DOHH2 (cell line): ENCODE data around the gene HOXB6.

Source experiments
- H3F3A ChIP-seq: fragments of 200-600 bp; sonication (generic), shearing (Covaris generic); 2 replicates; pipeline ENCODE4 v1.6.0; 2016; ENCODE audit warnings: antibody characterized with exemption, mild to moderate bottlenecking; ENCODE audit not compliant: control insufficient read depth, insufficient read depth
- H3K27ac ChIP-seq: fragments of 200-600 bp; sonication (generic); 2 replicates; pipeline ENCODE4 v1.5.1; 2014; ENCODE audit warnings: low read depth, mild to moderate bottlenecking, low read length, moderate library complexity
- H3K27me3 ChIP-seq: fragments of 200-600 bp; sonication (generic); 2 replicates; pipeline ENCODE4 v1.6.1; 2014; ENCODE audit warnings: mild to moderate bottlenecking, low read length, mixed read lengths; ENCODE audit not compliant: control insufficient read depth
- H3K36me3 ChIP-seq: fragments of 200-600 bp; sonication (generic); 2 replicates; pipeline ENCODE4 v1.6.1; 2014; ENCODE audit warnings: mild to moderate bottlenecking, low read length, moderate library complexity, mixed read lengths; ENCODE audit not compliant: control insufficient read depth
- H3K4me1 ChIP-seq: fragments of 200-600 bp; sonication (generic); 2 replicates; pipeline ENCODE4 v1.6.1; 2014; ENCODE audit warnings: mild to moderate bottlenecking, low read length, mixed read lengths; ENCODE audit not compliant: control insufficient read depth
- H3K4me2 ChIP-seq: fragments of 200-600 bp; sonication (generic); 2 replicates; pipeline ENCODE4 v1.6.0; 2014; ENCODE audit warnings: mild to moderate bottlenecking, low read length, moderate library complexity
- H3K4me3 ChIP-seq: fragments of 200-600 bp; sonication (generic); 2 replicates; pipeline ENCODE4 v1.5.1; 2014; ENCODE audit warnings: mild to moderate bottlenecking, low read length, mixed read lengths
- H3K79me2 ChIP-seq: fragments of 200-600 bp; sonication (generic); 2 replicates; pipeline ENCODE4 v1.6.1; 2014; ENCODE audit warnings: mild to moderate bottlenecking, low read length, mixed read lengths; ENCODE audit not compliant: control insufficient read depth
- H3K9me2 ChIP-seq: fragments of 200-600 bp; sonication (generic); replicated peaks from 2 replicates; pipeline ENCODE4 v1.6.1; 2014; ENCODE audit warnings: mild to moderate bottlenecking, low read length, mixed read lengths; ENCODE audit not compliant: control insufficient read depth
- H3K9me3 ChIP-seq: fragments of 200-600 bp; sonication (generic); 2 replicates; pipeline ENCODE4 v1.6.1; 2014; ENCODE audit warnings: antibody characterized with exemption, low read length, mixed read lengths; ENCODE audit not compliant: control insufficient read depth, insufficient read depth
- H4K20me1 ChIP-seq: fragments of 200-600 bp; sonication (generic); 2 replicates; pipeline ENCODE4 v1.6.0; 2014; ENCODE audit warnings: low read depth, mild to moderate bottlenecking, antibody characterized with exemption, low read length, moderate library complexity; ENCODE audit not compliant: control insufficient read depth, insufficient read depth
- CTCF ChIP-seq: fragments of 200-600 bp; sonication (generic); IDR thresholded peaks from one replicate; pipeline ENCODE4 v1.5.1; 2014; ENCODE audit warnings: antibody characterized with exemption, mild to moderate bottlenecking, low read depth, low read length; ENCODE audit not compliant: poor library complexity, severe bottlenecking
- EZH2phosphoT487 ChIP-seq: fragments of 200-600 bp; sonication (generic); IDR thresholded peaks from 2 replicates; pipeline ENCODE4 v1.6.1; 2017; ENCODE audit warnings: borderline replicate concordance, mild to moderate bottlenecking, antibody characterized with exemption, low read length, moderate library complexity, mixed read lengths

HOXB6 gene

GRCh38 chr17:48595278-48595999, 9.3 kb downstream of the HOXB6 start:
- Histone ChIP-seq H3K79me2 (no peaks in the 10 kb centered on the region), H3K36me3 (no peaks in the 10 kb centered on the region), H3K27ac (no peak overlapping the region), H3F3A (no peaks in the 10 kb centered on the region), H3K4me2 (no peak overlapping the region), H4K20me1 (peaks cover 3% of the 10 kb centered on the region; the same call in 1 of the 2 replicates), H3K9me3 (no peaks in the 10 kb centered on the region), H3K9me2 (no peaks in the 10 kb centered on the region), H3K4me3 (no peak overlapping the region), H3K4me1 (peaks cover 4% of the 10 kb centered on the region; the same call in 1 of the 2 replicates), H3K27me3 (peaks cover 73% of the 10 kb centered on the region)
- TF ChIP-seq EZH2phosphoT487 (no peak), CTCF (no peak)

GRCh38 chr17:48594538-48595277, 10.1 kb downstream of the HOXB6 start:
- no peaks in the 10 kb centered on the region for H3K9me3 ChIP-seq
- H3K79me2 ChIP-seq: no peaks in the 10 kb centered on the region
- peaks cover 4% of the 10 kb centered on the region; the same call in 1 of the 2 replicates for H3K4me1 ChIP-seq
- H3K36me3 ChIP-seq: no peaks in the 10 kb centered on the region
- H3F3A ChIP-seq: no peaks in the 10 kb centered on the region
- H3K4me2 ChIP-seq: no peak overlapping the region
- no peaks in the 10 kb centered on the region for H3K9me2 ChIP-seq
- peaks cover 73% of the 10 kb centered on the region for H3K27me3 ChIP-seq
- no peak for TF ChIP-seq EZH2phosphoT487
- no peak for TF ChIP-seq CTCF
- H4K20me1 ChIP-seq: peaks cover 3% of the 10 kb centered on the region; the same call in 1 of the 2 replicates
- no peak overlapping the region for H3K4me3 ChIP-seq
- H3K27ac ChIP-seq: no peak overlapping the region

- Histone ChIP-seq H3K9me2 (no peaks in the 10 kb centered on the region), H3K9me3 (no peaks in the 10 kb centered on the region), H3K27ac (no peak overlapping the region), H4K20me1 (peaks cover 3% of the 10 kb centered on the region; the same call in 1 of the 2 replicates), H3K4me3 (no peak overlapping the region), H3K4me1 (peaks cover 4% of the 10 kb centered on the region; the same call in 1 of the 2 replicates), H3F3A (no peaks in the 10 kb centered on the region), H3K27me3 (peaks cover 73% of the 10 kb centered on the region), H3K79me2 (no peaks in the 10 kb centered on the region), H3K36me3 (no peaks in the 10 kb centered on the region), H3K4me2 (no peak overlapping the region)
- TF ChIP-seq EZH2phosphoT487 (no peak), CTCF (peak; percentile 81)
These were observed 10.8 kb downstream of the HOXB6 start for GRCh38 chr17:48593840-48594537.
